ENCODE results near the gene ALDH1B1.

The ALDH1B1 gene

DNA sequence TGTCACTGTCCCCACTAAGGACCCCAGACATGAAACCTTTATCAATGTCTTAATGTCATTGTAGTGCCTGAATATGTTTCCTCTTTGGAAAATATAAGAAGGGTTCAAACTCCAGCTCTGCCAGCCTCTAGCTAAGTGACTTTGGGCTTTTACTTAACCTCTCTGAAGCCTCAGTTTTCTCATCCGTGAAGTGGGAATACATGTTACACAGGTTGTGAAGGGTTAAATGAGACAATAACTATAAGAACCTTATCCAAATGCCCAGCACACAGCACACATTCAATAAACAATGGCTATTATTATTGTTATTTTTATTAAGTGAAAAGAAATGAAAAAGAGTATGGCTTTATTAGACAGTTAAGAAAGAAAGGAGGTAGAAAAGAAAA is 47.4 kb downstream of the ALDH1B1 start:
- no peaks in the 10 kb centered on the region for H3K4me1 ChIP-seq
- no peaks in the 10 kb centered on the region for H3K27me3 ChIP-seq (ENCODE audit: control insufficient read depth, insufficient read depth, low read length)
- no peak overlapping the region for H3K4me3 ChIP-seq (ENCODE audit: low read depth, low read length)
- no peak overlapping the region for H2AFZ ChIP-seq
- H3K36me3 ChIP-seq (ENCODE audit: control insufficient read depth, insufficient read depth, low read length): no peaks in the 10 kb centered on the region
- TF ChIP-seq CTCF (IDR thresholded peaks at IDR 0.05): no peak
- H3K27ac ChIP-seq: no peak overlapping the region
- no peak overlapping the region for H3K4me2 ChIP-seq (ENCODE audit: low read length)
- no peak overlapping the region for H3K9ac ChIP-seq
- H3K79me2 ChIP-seq: no peaks in the 10 kb centered on the region
- H3K9me3 ChIP-seq (ENCODE audit: control insufficient read depth, low read length): no peaks in the 10 kb centered on the region

- Histone ChIP-seq H3K36me3 (ENCODE audit: control insufficient read depth, insufficient read depth, low read length) (no peaks in the 10 kb centered on the region), H3K27ac (no peak overlapping the region), H3K4me3 (ENCODE audit: low read depth, low read length) (no peak overlapping the region), H3K4me2 (ENCODE audit: low read length) (no peak overlapping the region), H3K27me3 (ENCODE audit: control insufficient read depth, insufficient read depth, low read length) (no peaks in the 10 kb centered on the region), H3K9ac (no peak overlapping the region), H2AFZ (no peak overlapping the region), H3K79me2 (no peaks in the 10 kb centered on the region), H3K4me1 (no peaks in the 10 kb centered on the region), H3K9me3 (ENCODE audit: control insufficient read depth, low read length) (no peaks in the 10 kb centered on the region)
- no peak for TF ChIP-seq CTCF (IDR thresholded peaks at IDR 0.05)
These were observed 48.0 kb downstream of the ALDH1B1 start for GRCh38 chr9:38440516-38440915.

GRCh38 chr9:38441347-38442085 is 49.0 kb downstream of the ALDH1B1 start:
- Histone ChIP-seq H3K27me3 (ENCODE audit: control insufficient read depth, insufficient read depth, low read length) (no peaks in the 10 kb centered on the region), H2AFZ (no peak overlapping the region), H3K4me1 (no peaks in the 10 kb centered on the region), H3K27ac (no peak overlapping the region), H3K4me3 (ENCODE audit: low read depth, low read length) (no peak overlapping the region), H3K9me3 (ENCODE audit: control insufficient read depth, low read length) (no peaks in the 10 kb centered on the region), H3K9ac (no peak overlapping the region), H3K36me3 (ENCODE audit: control insufficient read depth, insufficient read depth, low read length) (no peaks in the 10 kb centered on the region), H3K79me2 (no peaks in the 10 kb centered on the region), H3K4me2 (ENCODE audit: low read length) (no peak overlapping the region)
- no peak for TF ChIP-seq CTCF (IDR thresholded peaks at IDR 0.05)

GRCh38 chr9:38442473-38443096 is 50.1 kb downstream of the ALDH1B1 start:
- Histone ChIP-seq H2AFZ (no peak overlapping the region), H3K27ac (no peak overlapping the region), H3K79me2 (no peaks in the 10 kb centered on the region), H3K4me3 (ENCODE audit: low read depth, low read length) (no peak overlapping the region), H3K36me3 (ENCODE audit: control insufficient read depth, insufficient read depth, low read length) (no peaks in the 10 kb centered on the region), H3K4me1 (no peaks in the 10 kb centered on the region), H3K27me3 (ENCODE audit: control insufficient read depth, insufficient read depth, low read length) (no peaks in the 10 kb centered on the region), H3K9me3 (ENCODE audit: control insufficient read depth, low read length) (no peaks in the 10 kb centered on the region), H3K4me2 (ENCODE audit: low read length) (no peak overlapping the region), H3K9ac (no peak overlapping the region)
- no peak for TF ChIP-seq CTCF (IDR thresholded peaks at IDR 0.05)

DNA sequence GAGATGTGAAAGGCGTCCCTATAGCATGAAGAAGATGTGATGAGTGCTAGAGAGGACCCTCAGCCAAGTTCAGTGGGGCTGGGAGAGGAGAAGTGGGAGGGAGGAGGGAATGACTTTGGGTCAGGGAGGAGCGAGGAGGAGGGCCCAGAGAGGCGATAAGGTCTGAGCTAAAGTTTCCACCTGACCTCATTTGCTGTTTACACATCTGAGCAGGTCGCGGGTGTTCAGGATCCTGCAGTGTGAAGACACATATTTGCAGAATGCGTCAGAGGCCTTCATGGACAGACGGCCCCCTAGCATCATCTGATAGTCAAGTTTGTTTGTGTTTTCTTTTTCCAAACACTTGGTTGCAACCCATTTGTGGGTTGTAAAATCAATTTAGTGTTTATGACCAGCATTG is 50.7 kb downstream of the ALDH1B1 start:
- Histone ChIP-seq H3K4me2 (ENCODE audit: low read length) (no peak overlapping the region), H3K9me3 (ENCODE audit: control insufficient read depth, low read length) (no peaks in the 10 kb centered on the region)

More for the DNA sequence above, 50.7 kb downstream of the ALDH1B1 start:
- peak overlapping the region; percentile 34 for H2AFZ ChIP-seq
- no peak overlapping the region for H3K4me3 ChIP-seq (ENCODE audit: low read depth, low read length)
- no peak for TF ChIP-seq CTCF (IDR thresholded peaks at IDR 0.05)
- H3K4me1 ChIP-seq: no peaks in the 10 kb centered on the region
- H3K27ac ChIP-seq: no peak overlapping the region
- H3K9ac ChIP-seq: no peak overlapping the region
- H3K27me3 ChIP-seq (ENCODE audit: control insufficient read depth, insufficient read depth, low read length): no peaks in the 10 kb centered on the region
- no peaks in the 10 kb centered on the region for H3K36me3 ChIP-seq (ENCODE audit: control insufficient read depth, insufficient read depth, low read length)
- no peaks in the 10 kb centered on the region for H3K79me2 ChIP-seq

All from parathyroid adenoma (tissue), 2 donors.